PFSK-1 (cell line): ENCODE data around the gene OAS1.

Source experiments
- POLR2AphosphoS5 ChIP-seq: IDR thresholded peaks from 2 replicates; pipeline ENCODE4 v1.6.1; 2012; ENCODE audit warnings: low read depth, mild to moderate bottlenecking, control low read depth, low read length, moderate library complexity
- SIN3A ChIP-seq: IDR thresholded peaks from 2 replicates; pipeline ENCODE4 v1.6.1; 2012; ENCODE audit warnings: mild to moderate bottlenecking, low read length, moderate library complexity, borderline replicate concordance; ENCODE audit not compliant: insufficient read depth
- TAF1 ChIP-seq: IDR thresholded peaks from 2 replicates; pipeline ENCODE4 v1.6.1; 2012; ENCODE audit warnings: low read length, control low read depth, borderline replicate concordance; ENCODE audit not compliant: insufficient read depth
- TF ChIP-seq, protein P1 (sequence below), 2 experiments: IDR thresholded peaks; 2 replicates each; pipeline versions ENCODE4 v1.6.1 to v1.8.0; 2011 to 2012; ENCODE audit warnings: low read depth in 2 of 2, low read length in 2 of 2, control low read depth in 1 of 2, inconsistent platforms in 1 of 2, mild to moderate bottlenecking in 1 of 2, moderate library complexity in 1 of 2; ENCODE audit not compliant: insufficient read depth in 1 of 2

DNA sequence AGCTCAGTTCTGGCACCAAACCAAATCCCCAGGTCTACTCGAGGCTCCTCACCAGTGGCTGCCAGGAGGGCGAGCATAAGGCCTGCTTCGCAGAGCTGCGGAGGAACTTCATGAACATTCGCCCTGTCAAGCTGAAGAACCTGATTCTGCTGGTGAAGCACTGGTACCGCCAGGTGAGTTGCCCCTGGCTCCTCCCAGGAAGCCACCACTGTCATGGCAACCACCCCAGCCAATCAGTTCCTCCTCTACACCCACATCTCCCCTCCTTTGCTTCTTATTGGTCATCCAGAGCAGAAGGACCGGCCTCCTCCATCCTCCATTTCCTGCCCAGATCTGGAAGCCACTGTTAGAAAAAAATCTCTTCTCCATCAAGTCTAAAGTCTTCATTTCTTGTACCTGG is 54.3 kb downstream of the OAS1 start:
- TF ChIP-seq SIN3A (no peak), POLR2AphosphoS5 (no peak), TAF1 (no peak)
- TF ChIP-seq, protein P1, sequence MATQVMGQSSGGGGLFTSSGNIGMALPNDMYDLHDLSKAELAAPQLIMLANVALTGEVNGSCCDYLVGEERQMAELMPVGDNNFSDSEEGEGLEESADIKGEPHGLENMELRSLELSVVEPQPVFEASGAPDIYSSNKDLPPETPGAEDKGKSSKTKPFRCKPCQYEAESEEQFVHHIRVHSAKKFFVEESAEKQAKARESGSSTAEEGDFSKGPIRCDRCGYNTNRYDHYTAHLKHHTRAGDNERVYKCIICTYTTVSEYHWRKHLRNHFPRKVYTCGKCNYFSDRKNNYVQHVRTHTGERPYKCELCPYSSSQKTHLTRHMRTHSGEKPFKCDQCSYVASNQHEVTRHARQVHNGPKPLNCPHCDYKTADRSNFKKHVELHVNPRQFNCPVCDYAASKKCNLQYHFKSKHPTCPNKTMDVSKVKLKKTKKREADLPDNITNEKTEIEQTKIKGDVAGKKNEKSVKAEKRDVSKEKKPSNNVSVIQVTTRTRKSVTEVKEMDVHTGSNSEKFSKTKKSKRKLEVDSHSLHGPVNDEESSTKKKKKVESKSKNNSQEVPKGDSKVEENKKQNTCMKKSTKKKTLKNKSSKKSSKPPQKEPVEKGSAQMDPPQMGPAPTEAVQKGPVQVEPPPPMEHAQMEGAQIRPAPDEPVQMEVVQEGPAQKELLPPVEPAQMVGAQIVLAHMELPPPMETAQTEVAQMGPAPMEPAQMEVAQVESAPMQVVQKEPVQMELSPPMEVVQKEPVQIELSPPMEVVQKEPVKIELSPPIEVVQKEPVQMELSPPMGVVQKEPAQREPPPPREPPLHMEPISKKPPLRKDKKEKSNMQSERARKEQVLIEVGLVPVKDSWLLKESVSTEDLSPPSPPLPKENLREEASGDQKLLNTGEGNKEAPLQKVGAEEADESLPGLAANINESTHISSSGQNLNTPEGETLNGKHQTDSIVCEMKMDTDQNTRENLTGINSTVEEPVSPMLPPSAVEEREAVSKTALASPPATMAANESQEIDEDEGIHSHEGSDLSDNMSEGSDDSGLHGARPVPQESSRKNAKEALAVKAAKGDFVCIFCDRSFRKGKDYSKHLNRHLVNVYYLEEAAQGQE (IDR thresholded peaks at IDR 0.05; ENCODE audit: insufficient read depth in 1 of 2, low read depth in 2 of 2, low read length in 2 of 2): no peak
